GM18505 (cell line): ENCODE results near the gene CHCHD3.
A peak's percentile ranks its signal among the peaks of the same experiment; 100 is the strongest.

Experiments
- ATAC-seq: cut with Tn5 transposase; IDR thresholded peaks from one replicate; pipeline ENCODE4 v1.9.1; 2021; ENCODE audit not compliant: unreplicated experiment
- POLR2A ChIP-seq: IDR thresholded peaks from 4 replicates; pipeline ENCODE4 v1.6.1; 2011; ENCODE audit warnings: borderline replicate concordance; ENCODE audit not compliant: insufficient read depth, insufficient read length; ENCODE audit errors: extremely low read depth

Gene CHCHD3

DNA sequence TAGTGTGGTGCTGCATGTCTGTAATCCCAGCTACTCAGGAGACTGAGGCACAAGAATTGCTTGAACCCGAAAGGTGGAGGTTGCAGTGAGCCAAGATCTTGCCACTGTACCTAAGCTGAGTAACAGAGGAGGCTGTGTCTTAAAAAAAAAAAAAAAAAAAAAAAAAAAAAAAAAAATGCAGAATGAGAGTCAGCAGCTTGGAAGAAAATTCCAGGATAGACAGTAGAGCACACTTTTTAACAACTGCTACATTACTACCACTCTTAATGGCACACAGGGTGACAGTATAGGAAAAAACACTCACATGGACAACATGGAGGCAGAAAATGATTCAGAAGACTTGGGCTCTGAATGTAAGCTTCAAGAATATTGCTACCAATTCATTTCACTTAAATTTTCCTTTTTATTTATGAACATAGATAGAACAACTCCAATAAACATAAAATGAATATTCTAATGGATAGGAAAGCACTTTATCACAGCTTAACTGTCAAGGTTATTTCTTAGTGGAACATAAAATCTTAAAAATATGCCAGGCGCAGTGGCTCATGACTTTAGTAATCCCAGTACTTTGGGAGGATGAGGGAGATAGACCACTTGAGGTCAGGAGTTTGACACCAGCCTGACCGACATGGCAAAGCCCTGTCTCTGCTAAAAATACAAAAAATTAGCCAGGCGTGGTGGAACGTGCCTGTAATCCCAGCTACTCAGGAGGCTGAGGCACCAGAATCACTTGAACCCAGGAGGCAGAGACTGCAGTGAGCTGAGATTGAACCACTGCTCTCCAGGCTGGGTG is 31.5 kb downstream of the CHCHD3 start:
- no peak for TF ChIP-seq POLR2A
- ATAC-seq, result no peak

DNA sequence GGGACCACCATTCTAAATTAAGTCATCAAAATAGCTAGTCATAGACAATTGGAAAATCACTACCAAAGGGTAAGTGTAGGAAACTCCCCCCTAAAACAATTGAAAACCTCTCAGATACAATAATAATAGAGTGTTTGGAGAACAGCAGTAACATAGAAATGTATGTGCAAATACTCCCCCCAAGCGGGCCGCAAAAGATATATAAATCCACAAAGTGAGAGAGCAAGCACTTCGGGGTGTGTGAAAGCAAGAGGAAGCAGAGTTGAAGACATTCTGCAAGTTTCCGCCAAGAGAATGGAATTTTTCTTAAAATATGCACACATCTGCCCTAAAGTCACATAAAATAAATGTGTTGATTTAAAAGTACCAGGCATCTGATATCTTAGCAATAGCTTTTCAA is 33.3 kb downstream of the CHCHD3 start:
- no peak for TF ChIP-seq POLR2A
- ATAC-seq, result no peak

DNA sequence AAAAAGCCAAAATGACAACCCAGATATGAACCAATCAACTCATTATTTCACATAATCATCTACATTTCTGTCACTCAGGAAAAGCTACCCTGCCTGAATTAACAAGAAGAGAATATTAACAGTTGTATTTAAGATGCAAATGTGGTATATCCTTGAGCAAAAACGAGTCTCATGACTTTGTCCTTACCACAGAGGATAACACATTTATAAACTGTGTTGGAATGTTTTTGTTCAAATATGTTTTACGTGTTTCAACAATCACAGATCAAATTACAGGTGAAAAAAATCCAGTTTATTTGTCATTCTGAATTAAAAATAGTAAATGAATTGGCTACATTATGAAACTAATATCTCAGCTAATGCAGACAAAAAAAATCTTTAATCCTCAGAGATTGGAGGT is 34.6 kb downstream of the CHCHD3 start:
- ATAC-seq, result no peak
- no peak for TF ChIP-seq POLR2A

DNA sequence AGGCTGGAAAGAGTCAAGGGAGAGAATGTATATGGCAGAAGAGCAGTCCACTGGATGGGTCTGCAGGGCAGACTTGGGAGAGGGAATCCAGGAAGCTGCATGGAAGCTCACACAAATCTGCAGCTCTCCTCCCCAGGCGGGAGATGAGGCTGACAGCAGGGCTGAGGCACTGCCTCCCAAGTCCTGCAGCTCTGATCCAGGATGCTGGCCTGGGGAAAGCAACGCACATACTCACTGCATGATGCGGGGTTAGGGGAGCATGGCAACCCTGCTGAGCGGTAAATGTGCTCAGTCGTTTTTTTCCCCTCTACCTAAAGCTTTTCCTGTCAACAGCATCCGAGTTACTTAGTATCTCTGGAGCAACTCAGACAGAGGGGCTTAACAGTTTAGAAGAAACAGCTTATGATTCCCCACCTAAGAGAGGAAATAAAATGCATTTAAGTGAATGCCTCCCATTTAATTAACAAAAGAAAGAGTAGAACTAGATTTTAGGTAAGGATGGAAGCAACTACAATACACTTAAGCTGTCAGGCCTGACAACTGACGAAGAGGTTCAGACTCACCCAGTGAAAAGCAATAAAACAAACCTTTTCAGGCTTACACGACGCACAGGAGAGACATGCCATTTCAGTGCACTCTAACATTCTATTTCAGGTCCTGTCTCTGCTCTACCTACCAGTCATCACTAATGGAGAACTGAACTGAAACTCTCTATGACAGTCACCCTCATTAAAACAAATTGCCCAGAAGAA is 37.0 kb downstream of the CHCHD3 start:
- TF ChIP-seq POLR2A, result no peak
- no peak for ATAC-seq

DNA sequence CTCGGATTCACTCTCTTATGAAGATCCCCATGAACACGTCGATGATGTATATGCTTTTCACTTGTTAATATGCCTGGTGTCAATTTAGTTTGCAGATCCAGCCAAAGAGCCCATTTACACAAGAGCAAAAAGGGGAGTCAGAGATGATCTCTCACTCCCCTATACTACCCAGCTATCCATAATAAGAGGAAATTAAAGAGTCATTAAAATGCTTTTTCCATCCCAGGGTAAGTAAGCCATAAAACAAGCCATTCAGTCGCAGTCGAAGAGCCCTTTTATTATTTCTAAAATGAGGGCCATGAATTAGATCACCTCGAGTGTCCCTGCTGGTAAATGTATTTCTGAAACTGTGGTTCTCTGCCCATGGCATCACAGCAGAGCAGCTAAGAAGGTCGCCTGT is 41.2 kb downstream of the CHCHD3 start:
- TF ChIP-seq POLR2A, result no peak
- ATAC-seq, result no peak

DNA sequence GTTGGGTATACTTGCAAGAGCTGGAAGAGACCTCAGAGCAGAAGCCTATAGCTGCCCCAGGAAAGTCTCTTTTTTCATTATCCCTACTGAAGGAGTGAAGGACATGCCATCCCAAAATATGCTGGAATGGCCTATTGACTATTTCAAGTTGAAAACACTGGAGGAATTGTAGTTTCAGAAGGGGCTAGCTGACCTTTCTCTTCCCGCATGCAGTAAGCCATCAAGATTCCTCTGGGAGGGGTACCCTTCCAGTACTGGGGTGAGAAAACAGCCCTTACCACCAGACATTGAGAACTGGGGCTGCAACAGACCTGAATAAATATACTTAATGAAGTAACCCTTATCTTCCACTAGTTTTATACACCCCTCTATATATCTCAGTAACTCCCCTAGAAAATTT is 41.7 kb downstream of the CHCHD3 start:
- no peak for ATAC-seq
- TF ChIP-seq POLR2A, result no peak

DNA sequence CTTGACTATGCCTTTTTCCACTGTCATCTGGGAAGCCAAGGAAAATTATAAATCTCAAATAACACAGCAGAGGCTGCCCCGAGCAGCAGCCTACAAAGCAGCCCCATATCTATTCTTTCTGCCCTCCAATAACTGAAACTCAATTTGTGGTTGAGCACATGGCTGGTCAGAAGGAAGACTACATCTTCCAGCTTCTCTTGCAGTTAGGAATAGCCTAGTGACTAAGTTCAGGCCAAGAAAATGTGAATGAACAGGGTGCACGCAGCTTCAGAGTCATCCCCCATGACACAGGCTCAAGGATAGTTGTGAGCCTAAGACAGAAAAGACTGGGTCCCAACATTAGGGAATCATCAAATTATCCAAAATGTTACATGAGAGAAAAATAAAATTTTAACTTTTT is 42.3 kb downstream of the CHCHD3 start:
- no peak for TF ChIP-seq POLR2A
- no peak for ATAC-seq

DNA sequence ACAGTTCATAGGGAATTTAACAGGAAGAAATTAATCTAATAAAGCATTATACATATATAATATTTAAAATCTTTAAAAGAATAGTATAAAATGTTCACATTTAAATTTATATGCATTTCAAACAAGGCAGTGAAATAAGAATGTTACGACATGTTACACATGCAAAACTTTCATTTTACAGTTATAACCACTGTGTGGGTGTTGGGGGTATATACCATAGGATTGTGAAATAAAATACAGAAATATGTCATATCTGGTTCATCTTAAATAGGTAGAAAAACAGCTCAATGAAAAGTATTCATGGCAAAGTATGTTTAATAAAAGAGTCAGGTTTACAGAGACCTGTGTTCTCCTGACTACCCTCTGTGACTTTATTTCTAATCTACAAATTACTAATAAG is 45.6 kb downstream of the CHCHD3 start:
- ATAC-seq, result no peak
- no peak for TF ChIP-seq POLR2A

DNA sequence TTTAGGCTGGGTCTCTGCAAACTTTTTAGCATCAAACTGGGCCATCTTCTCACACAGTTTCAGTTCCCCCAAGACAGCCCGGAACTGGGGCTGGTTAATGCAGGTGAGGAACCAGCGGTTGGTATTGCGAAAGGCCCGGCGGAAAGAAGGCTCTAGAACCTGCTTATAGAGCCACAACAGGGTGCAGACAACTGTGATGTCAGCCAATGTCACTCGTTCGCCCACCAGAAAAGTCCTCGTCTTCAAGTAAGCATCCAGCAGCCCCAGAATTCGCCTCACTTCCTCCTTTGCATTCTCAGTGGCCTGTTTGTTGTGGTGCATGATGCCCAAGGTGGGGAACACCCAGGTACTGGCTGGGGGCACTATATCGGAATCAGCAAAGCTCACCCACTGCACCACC is 46.6 kb downstream of the CHCHD3 start:
- peak; percentile 88 for ATAC-seq

DNA sequence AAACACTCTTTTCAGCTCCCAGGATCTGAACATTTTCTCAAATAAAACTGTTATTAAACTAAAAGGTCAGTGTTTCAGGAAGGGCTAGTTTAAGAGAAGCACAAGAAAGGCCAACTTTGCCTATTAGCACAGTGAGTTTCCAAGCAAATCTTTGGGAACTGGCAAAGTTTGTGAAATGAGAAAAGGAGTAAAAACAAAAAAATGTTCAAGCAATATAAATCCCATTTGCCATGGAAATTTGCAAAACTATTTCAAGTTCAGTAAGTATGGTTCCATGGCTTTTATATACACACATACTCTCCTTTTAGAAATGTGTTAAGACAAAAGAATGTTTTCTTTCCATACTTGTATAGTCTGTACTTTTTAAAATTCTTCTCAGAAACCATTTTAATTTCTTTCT is 51.5 kb downstream of the CHCHD3 start:
- TF ChIP-seq POLR2A, result no peak

DNA sequence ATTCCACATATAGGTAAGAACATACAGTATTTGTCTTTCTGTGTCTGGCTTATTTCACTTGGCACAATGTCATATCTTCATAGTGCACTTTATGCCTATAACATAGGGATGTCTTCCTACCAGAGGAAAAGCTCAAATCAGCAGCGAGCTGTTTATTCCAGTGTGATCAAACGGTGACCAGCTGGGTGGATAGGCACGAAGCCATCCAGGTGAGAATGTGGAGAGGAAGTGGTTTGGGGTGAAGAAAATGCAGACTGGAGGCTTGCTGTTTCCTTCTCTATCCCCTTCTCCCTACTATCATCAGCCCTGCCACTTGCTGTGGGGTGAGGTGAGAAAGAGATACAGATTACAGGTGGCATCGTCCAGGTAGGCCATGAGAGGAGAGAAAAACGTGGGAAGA is 52.4 kb downstream of the CHCHD3 start:
- TF ChIP-seq POLR2A, result no peak

More for the DNA sequence above, 51.5 kb downstream of the CHCHD3 start:
- no peak for ATAC-seq

DNA sequence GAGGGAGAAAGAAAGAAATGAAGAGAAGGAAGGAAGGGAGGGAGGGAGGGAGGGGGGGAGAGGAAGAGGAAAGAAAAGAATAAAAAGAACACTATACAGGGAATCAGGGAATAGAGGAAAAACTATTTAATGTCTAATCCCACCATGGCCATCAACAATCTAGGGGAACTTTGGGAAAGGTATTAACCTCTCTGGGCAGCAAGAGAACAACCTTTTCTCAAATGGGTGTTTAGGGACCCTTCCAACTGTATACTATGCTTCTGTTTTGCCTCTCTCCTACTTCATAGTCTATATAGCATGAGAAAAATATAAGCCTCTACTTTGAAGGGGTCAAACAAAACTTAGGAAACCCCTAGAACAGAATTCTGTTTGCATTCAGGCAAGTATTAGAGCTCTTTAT is 54.5 kb downstream of the CHCHD3 start:
- no peak for TF ChIP-seq POLR2A
- ATAC-seq, result no peak

More for the DNA sequence above, 52.4 kb downstream of the CHCHD3 start:
- no peak for ATAC-seq

DNA sequence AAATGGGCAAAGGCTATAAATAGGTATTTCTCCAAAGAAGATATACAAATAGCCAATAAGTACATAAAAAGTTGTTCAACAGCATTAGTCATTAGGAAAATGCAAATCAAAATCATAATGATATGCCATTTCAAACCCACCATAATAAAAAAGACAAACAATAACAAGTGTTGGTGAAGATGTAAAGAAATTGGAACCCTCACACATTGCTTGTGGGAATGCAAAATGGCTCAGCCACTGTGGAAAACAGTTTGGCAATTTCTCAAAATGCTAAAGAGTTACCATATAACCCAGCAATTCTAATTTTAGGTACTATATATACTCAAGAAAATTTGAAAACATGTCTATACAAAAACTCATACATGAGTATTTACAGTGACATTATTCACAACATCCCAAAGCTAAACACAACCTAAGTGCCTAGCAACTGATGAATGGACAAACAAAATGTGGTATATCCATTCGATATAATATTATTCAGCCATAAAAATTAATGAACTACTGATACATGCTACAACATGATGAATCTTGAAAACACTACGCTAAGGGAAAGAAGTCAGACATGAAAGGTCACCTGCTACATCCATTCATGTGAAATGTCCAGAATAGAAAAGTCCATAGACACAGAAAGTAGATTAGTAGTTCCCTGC is 55.6 kb downstream of the CHCHD3 start:
- ATAC-seq, result no peak
- TF ChIP-seq POLR2A, result no peak

DNA sequence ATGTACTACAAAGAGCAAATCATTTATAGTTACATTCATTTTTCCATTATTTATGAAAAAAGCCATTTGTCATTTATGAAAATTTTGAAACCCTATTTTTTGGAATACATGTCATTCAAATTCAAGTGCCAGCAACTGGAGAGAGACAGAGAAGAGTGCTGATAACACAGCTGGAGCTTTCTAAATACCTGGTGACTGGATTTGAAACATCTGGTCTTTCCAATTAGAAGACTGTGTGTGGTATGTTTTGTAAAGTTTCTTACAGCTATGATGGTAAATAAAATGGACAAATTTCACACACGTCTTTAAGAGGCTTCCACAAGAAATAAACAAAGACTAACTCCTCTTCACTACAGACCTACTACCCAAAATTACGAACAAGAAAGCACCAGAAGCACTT is 56.8 kb downstream of the CHCHD3 start:
- no peak for ATAC-seq
- TF ChIP-seq POLR2A, result no peak
